ENCODE measurements around the gene FHAD1. TPM values are rescaled to one million over a fixed set of nuclear protein-coding genes. Genes with fewer than 3 reads are reported as not detected.

Gene FHAD1
- total and polyA plus RNA-seq, 2 of the 13 experiments (the other 11 are each of a cell fraction or from before 2014, with no cell fraction given): not detected

- TF ChIP-seq ETV5 (CRISPR knock-in tag; IDR thresholded peaks at IDR 0.05; ENCODE audit: borderline replicate concordance) (peak; percentile 46; the same call in 1 of the 2 replicates), PBX3 (CRISPR knock-in tag; IDR thresholded peaks at IDR 0.05; ENCODE audit: borderline replicate concordance) (no peak), FOXA3 (CRISPR knock-in tag; IDR thresholded peaks at IDR 0.05) (no peak), AHDC1 (CRISPR knock-in tag; IDR thresholded peaks at IDR 0.05; ENCODE audit: borderline replicate concordance) (no peak), NFATC3 (CRISPR knock-in tag; IDR thresholded peaks at IDR 0.05) (no peak), ZNF772 (CRISPR knock-in tag; IDR thresholded peaks at IDR 0.05) (no peak), SRF (IDR thresholded peaks at IDR 0.05; ENCODE audit: low read depth, low read length) (no peak), ZFP36L1 (CRISPR knock-in tag; IDR thresholded peaks at IDR 0.05) (no peak), TFE3 (CRISPR knock-in tag; IDR thresholded peaks at IDR 0.05) (peak; percentile 31; the same call in 1 of the 2 replicates), ZNF17 (CRISPR knock-in tag; IDR thresholded peaks at IDR 0.05) (no peak), RFX1 (IDR thresholded peaks at IDR 0.05) (no peak), ZNF740 (CRISPR knock-in tag; IDR thresholded peaks at IDR 0.05) (no peak), ZNF776 (CRISPR knock-in tag; IDR thresholded peaks at IDR 0.05) (no peak), ZNF468 (CRISPR knock-in tag; IDR thresholded peaks at IDR 0.05) (no peak), PAF1 (CRISPR knock-in tag; IDR thresholded peaks at IDR 0.05) (no peak), NFE2 (CRISPR knock-in tag; IDR thresholded peaks at IDR 0.05) (no peak), FOXJ3 (CRISPR knock-in tag; IDR thresholded peaks at IDR 0.05; ENCODE audit: borderline replicate concordance) (no peak), ZNF678 (CRISPR knock-in tag; IDR thresholded peaks at IDR 0.05) (no peak), MNT (IDR thresholded peaks at IDR 0.05) (peak; percentile 8; the same call in 1 of the 2 replicates)
Observed at GRCh38 chr1:15352128-15352957, 105.3 kb downstream of the FHAD1 start (continued).

Measured in HepG2 (cell line).